ENCODE data around the gene RNF31. TPM values are rescaled to one million over a fixed set of nuclear protein-coding genes. Genes with fewer than 3 reads are reported as not detected.
A peak's percentile ranks its signal among the peaks of the same experiment; 100 is the strongest.

The RNF31 gene
- total and polyA plus RNA-seq, 9 donors, result 19.2 to 74.4 (median 52.3) TPM

DNA sequence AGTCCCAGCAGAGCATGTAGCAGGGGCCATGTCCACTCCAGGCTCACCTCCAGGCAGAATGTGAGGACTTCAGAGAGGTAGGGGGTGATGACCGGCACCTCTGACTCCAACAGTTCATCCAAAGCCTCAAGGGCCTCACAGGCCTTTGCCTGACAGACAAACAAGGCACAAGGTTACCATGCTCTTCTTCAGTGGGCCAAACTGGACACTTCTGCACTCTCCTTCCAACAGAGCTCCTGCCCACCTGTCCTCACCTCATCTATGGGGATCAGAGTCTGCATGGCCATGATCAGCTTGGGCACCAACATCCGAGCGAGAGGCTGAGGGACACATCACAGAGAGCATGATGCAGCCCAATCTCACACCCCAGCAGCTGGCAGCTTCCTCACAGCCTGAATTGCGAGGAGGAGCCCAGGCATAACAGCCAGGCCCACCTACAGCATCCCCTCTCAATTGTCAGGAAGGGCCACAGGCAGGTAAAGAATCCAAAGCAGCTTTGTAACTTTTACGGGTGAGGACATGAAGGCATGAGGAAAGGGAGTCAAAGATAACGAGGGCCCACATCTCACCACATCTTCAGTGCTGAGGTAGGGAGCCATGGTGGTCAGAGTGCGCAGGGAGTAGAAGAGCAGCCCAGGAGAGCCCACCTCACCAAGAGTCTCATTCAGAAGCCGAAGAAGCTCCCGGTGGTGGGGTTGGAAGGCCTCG lies 39.7 kb downstream of the RNF31 start:
- no peak overlapping the region for H3K4me3 ChIP-seq
- peaks cover 2% of the 10 kb centered on the region for H3K4me1 ChIP-seq (ENCODE audit: insufficient read depth)
- no peaks in the 10 kb centered on the region for H3K9me3 ChIP-seq
- no peak overlapping the region for H3K27ac ChIP-seq
- no peaks in the 10 kb centered on the region for H3K36me3 ChIP-seq
- WGBS, 3 donors, result 87 to 94% (median 88%) methylated on average over 10 of the region's 10 CpGs
- TF ChIP-seq, protein P1, sequence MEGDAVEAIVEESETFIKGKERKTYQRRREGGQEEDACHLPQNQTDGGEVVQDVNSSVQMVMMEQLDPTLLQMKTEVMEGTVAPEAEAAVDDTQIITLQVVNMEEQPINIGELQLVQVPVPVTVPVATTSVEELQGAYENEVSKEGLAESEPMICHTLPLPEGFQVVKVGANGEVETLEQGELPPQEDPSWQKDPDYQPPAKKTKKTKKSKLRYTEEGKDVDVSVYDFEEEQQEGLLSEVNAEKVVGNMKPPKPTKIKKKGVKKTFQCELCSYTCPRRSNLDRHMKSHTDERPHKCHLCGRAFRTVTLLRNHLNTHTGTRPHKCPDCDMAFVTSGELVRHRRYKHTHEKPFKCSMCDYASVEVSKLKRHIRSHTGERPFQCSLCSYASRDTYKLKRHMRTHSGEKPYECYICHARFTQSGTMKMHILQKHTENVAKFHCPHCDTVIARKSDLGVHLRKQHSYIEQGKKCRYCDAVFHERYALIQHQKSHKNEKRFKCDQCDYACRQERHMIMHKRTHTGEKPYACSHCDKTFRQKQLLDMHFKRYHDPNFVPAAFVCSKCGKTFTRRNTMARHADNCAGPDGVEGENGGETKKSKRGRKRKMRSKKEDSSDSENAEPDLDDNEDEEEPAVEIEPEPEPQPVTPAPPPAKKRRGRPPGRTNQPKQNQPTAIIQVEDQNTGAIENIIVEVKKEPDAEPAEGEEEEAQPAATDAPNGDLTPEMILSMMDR (IDR thresholded peaks at IDR 0.05), result no peak
- no peaks in the 10 kb centered on the region for H3K27me3 ChIP-seq
- no peak for DNase-seq
- intact Hi-C loops (cut with DNase I), result no loop called here

DNA sequence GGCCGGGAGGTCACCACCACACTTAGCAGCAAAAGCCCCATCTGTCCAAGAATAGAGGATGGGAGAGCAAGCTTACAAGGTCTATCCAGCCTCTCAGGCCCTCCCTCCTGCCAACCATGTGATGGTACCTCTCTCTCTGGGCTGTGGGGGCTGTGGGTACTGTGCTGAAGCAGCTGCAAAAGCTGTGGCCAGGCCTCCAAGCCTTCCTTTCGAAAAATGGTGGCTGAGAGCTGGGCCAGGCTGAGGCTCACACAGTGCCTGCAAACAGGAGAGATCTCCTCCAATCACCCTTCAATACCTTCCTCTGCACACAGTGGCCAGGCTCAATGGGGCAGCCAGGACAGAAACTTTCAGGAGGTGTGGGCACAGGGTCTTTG lies 40.2 kb downstream of the RNF31 start:
- no peak overlapping the region for H3K27ac ChIP-seq
- H3K36me3 ChIP-seq, result no peaks in the 10 kb centered on the region
- no peak overlapping the region for H3K4me3 ChIP-seq
- no peaks in the 10 kb centered on the region for H3K27me3 ChIP-seq
- intact Hi-C loops (cut with DNase I), result no loop called here
- peaks cover 2% of the 10 kb centered on the region for H3K4me1 ChIP-seq (ENCODE audit: insufficient read depth)
- no peak for DNase-seq
- 70 to 82% (median 72%) methylated on average over 2 of the region's 2 CpGs for WGBS, 3 donors
- no peaks in the 10 kb centered on the region for H3K9me3 ChIP-seq
- TF ChIP-seq POLR2A (IDR thresholded peaks at IDR 0.05) (no peak), EP300 (IDR thresholded peaks at IDR 0.05) (no peak)
- TF ChIP-seq, protein P1 (IDR thresholded peaks at IDR 0.05), result no peak

DNA sequence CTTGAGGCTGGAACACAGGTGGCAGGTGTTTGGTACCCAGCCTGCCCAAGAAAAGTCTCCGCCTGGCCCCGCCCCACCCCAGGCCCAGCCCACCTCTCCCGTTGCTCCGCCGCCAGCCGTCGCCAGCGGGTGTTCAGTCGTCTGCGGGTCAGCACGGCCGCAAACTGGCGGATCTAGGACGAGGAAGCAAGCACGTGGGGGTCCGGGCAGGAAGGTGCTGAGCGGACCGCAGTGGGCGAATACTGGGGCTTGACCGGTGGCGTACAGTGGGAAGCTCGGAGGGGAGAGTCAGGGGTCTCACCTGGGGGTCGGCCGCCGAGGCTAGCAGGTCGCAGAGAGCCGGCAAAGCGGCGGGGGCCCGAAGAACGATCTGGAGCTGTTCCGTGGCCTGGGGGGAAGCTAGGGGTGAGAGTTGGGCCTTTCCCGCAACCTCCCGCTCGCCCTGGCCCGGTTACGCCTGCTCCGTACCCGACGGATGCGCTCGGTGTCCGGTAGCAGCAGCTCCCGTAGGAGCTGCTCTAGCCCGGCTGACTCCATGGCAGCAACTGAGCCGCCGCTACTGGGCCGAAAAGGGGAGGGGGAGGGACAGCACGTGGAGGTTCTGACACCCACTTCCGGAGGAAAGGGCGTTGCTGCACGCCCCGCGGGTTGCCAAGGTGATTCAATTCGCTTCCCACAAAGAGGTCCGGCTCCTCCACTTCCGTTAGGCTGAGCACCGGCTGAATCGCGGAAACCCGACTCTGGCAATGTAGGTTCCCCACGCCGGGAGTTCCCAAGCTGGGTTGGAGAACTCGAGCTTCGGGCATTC lies 41.2 kb downstream of the RNF31 start, which contains the start of gene IPO4:
Gene IPO4, minus strand, starts transcription at position 566 of the 808 bp plus-strand sequence. Its CDS starts 29 bp downstream, at position 537.
- H3K9me3 ChIP-seq, result no peaks in the 10 kb centered on the region
- intact Hi-C loops (cut with DNase I), result no loop called here
- no peak within 1 kb of the TSS for H3K27ac ChIP-seq
- peak within 1 kb of the TSS; percentile 45 for H3K4me3 ChIP-seq
- no peaks in the 10 kb centered on the region for H3K36me3 ChIP-seq
- peak; percentile 40 for TF ChIP-seq POLR2A (IDR thresholded peaks at IDR 0.05)
- no peak for TF ChIP-seq EP300 (IDR thresholded peaks at IDR 0.05)
- TF ChIP-seq, protein P1 (IDR thresholded peaks at IDR 0.05), result no peak
- DNase-seq, result peak; percentile 95 to 97 (median 96)
- peaks cover 2% of the 10 kb centered on the region for H3K4me1 ChIP-seq (ENCODE audit: insufficient read depth)
- H3K27me3 ChIP-seq, result no peaks in the 10 kb centered on the region
- 0 to 1% (median 0%) methylated on average over 48 to 65 of the region's 65 CpGs for WGBS, 3 donors

DNA sequence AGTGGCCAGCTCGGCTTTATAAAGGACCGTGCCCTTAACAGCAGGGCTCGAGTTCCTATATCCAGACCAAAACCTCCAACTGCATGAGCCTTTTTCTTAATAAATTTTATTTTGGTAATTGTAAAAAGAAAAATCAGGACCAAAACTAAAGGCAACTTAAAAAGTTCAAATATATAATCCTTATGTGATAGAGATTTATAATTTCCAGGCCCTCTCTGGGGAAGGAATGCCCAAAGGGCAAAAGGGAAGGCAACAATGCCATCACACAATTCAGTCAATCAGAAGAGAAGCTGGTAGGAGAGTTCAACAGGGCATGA lies 41.7 kb downstream of the RNF31 start:
- H3K27ac ChIP-seq, result no peak overlapping the region
- WGBS, 3 donors, result 0 to 1% (median 0%) methylated on average over 3 of the region's 3 CpGs
- H3K9me3 ChIP-seq, result no peaks in the 10 kb centered on the region
- no peaks in the 10 kb centered on the region for H3K27me3 ChIP-seq
- H3K4me3 ChIP-seq, result no peak overlapping the region
- TF ChIP-seq POLR2A (IDR thresholded peaks at IDR 0.05) (no peak), EP300 (IDR thresholded peaks at IDR 0.05) (no peak)
- TF ChIP-seq, protein P1 (IDR thresholded peaks at IDR 0.05), result no peak
- DNase-seq, result no peak
- H3K36me3 ChIP-seq, result no peaks in the 10 kb centered on the region
- H3K4me1 ChIP-seq (ENCODE audit: insufficient read depth), result peaks cover 2% of the 10 kb centered on the region
- intact Hi-C loops (cut with DNase I), result no loop called here

Data from ovary (tissue), 9 donors.